ENCODE data around the gene GRID2.
A peak's percentile ranks its signal among the peaks of the same experiment; 100 is the strongest.

GRID2 gene

GRCh38 chr4:93719552-93719951 is 1415.8 kb downstream of the GRID2 start:
- DNase-seq, result no peak

- DNase-seq, result no peak
These were observed 1418.7 kb downstream of the GRID2 start for GRCh38 chr4:93722446-93722845.

GRCh38 chr4:93730251-93730650 is 1426.5 kb downstream of the GRID2 start:
- no peak for DNase-seq

- DNase-seq, result no peak
These were observed 1427.0 kb downstream of the GRID2 start for GRCh38 chr4:93730760-93731159.

GRCh38 chr4:93731456-93731855 is 1427.7 kb downstream of the GRID2 start:
- DNase-seq, result peak; percentile 2

GRCh38 chr4:93732509-93732908 is 1428.7 kb downstream of the GRID2 start:
- DNase-seq, result no peak

GRCh38 chr4:93740890-93741289 is 1437.1 kb downstream of the GRID2 start:
- DNase-seq, result no peak

- peak; percentile 24 for DNase-seq
These were observed 1439.3 kb downstream of the GRID2 start for GRCh38 chr4:93743022-93743421.

- no peak for DNase-seq
These were observed 1439.9 kb downstream of the GRID2 start for GRCh38 chr4:93743635-93744034.

- no peak for DNase-seq
These were observed 1441.2 kb downstream of the GRID2 start for GRCh38 chr4:93744961-93745360.

GRCh38 chr4:93746031-93746430 is 1442.3 kb downstream of the GRID2 start:
- DNase-seq, result no peak

GRCh38 chr4:93747220-93747619 is 1443.5 kb downstream of the GRID2 start:
- no peak for DNase-seq

GRCh38 chr4:93748373-93749291 is 1444.9 kb downstream of the GRID2 start:
- no peak for DNase-seq

GRCh38 chr4:93749292-93749761 is 1445.6 kb downstream of the GRID2 start:
- no peak for DNase-seq

GRCh38 chr4:93751411-93751810 is 1447.6 kb downstream of the GRID2 start:
- no peak for DNase-seq

GRCh38 chr4:93756101-93756500 is 1452.3 kb downstream of the GRID2 start:
- no peak for DNase-seq

- DNase-seq, result peak; percentile 49
These were observed 1455.7 kb downstream of the GRID2 start for GRCh38 chr4:93759506-93759905.

GRCh38 chr4:93760284-93760683 is 1456.5 kb downstream of the GRID2 start:
- no peak for DNase-seq

- DNase-seq, result no peak
These were observed 1457.5 kb downstream of the GRID2 start for GRCh38 chr4:93761286-93761685.

- DNase-seq, result peak; percentile 80
These were observed 1461.0 kb downstream of the GRID2 start for GRCh38 chr4:93764639-93765246.

GRCh38 chr4:93767917-93768316 is 1464.2 kb downstream of the GRID2 start:
- DNase-seq, result no peak

GRCh38 chr4:93770201-93770600 is 1466.4 kb downstream of the GRID2 start:
- DNase-seq, result no peak

GRCh38 chr4:93771640-93772411 is 1468.1 kb downstream of the GRID2 start:
- DNase-seq, result no peak
